Measurements from ENCODE around the gene GPR161.

The GPR161 gene

GRCh38 chr1:168146626-168147025 is 9.9 kb upstream of the GPR161 start:
- no peak for DNase-seq

GRCh38 chr1:168146160-168146539 is 9.4 kb upstream of the GPR161 start:
- no peak for DNase-seq

GRCh38 chr1:168145184-168146159 is 8.7 kb upstream of the GPR161 start:
- peak; percentile 88 for DNase-seq

- no peak for DNase-seq
Observed at GRCh38 chr1:168141871-168142385, 5.2 kb upstream of the GPR161 start.

GRCh38 chr1:168139070-168139469 is 2.3 kb upstream of the GPR161 start:
- DNase-seq: no peak

- DNase-seq: no peak
Observed at GRCh38 chr1:168138134-168138533, 1.4 kb upstream of the GPR161 start.

GRCh38 chr1:168137515-168137821 is 738 bp upstream of the GPR161 start:
- no peak for DNase-seq

GRCh38 chr1:168135921-168136708 is 615 bp downstream of the GPR161 start:
- DNase-seq: peak; percentile 22

- DNase-seq: no peak
Observed at GRCh38 chr1:168135116-168135920, 1.4 kb downstream of the GPR161 start.

- no peak for DNase-seq
Observed at GRCh38 chr1:168134642-168135041, 2.1 kb downstream of the GPR161 start.

GRCh38 chr1:168134132-168134531 is 2.6 kb downstream of the GPR161 start:
- no peak for DNase-seq

GRCh38 chr1:168129933-168130332 is 6.8 kb downstream of the GPR161 start:
- no peak for DNase-seq

- no peak for DNase-seq
Observed at GRCh38 chr1:168127503-168127902, 9.2 kb downstream of the GPR161 start.

GRCh38 chr1:168125051-168125450 is 11.7 kb downstream of the GPR161 start:
- DNase-seq: no peak

GRCh38 chr1:168121401-168122011 is 15.2 kb downstream of the GPR161 start:
- no peak for DNase-seq

- DNase-seq: no peak
Observed at GRCh38 chr1:168119750-168120149, 17.0 kb downstream of the GPR161 start.

- DNase-seq: no peak
Observed at GRCh38 chr1:168116327-168116799, 20.4 kb downstream of the GPR161 start.

- no peak for DNase-seq
Observed at GRCh38 chr1:168114845-168115244, 21.9 kb downstream of the GPR161 start.

GRCh38 chr1:168112673-168113305 is 23.9 kb downstream of the GPR161 start:
- peak; percentile 15 for DNase-seq

- DNase-seq: no peak
Observed at GRCh38 chr1:168110896-168111545, 25.7 kb downstream of the GPR161 start.

- no peak for DNase-seq
Observed at GRCh38 chr1:168106274-168106673, 30.5 kb downstream of the GPR161 start.
